GM21526 (cell line): ENCODE measurements around the gene SYT3.
"Not testable (repeated sequence)": the region's sequence is repeated elsewhere in the genome, so short reads cannot be mapped to it uniquely, and the experiment has no call there.

Experiments
- ATAC-seq: cut with Tn5 transposase; IDR thresholded peaks from one replicate; pipeline ENCODE4 v1.9.1; 2021; ENCODE audit warnings: moderate library complexity; ENCODE audit not compliant: unreplicated experiment, low FRiP score

Gene SYT3

DNA sequence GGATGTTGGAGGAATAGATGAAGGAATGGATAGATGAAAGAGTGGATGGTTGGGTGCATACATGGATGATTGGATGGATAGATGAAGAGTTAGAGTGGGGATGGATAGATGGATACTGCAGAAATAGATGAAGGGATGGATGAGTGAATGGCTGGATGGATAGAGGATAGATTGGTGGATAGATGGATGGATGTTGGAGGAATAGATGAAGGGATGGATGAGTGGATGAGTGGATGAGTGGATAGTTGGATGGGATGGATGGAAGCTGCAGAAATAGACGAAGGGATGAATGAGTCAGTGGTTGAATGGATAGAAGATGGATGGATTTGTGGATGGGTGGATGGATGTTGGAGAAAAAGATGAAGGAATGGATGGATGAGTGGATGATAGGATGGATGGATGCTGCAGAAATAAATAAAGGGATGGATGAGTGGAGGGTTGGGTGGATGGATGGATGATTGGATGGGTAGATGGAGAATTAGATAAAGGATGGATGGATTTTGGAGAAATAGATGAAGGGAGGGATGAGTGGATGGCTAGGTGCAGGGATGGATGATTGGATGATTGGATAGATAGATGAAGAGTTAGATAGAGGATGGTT lies 4.7 kb upstream of the SYT3 start:
- ATAC-seq: no peak

DNA sequence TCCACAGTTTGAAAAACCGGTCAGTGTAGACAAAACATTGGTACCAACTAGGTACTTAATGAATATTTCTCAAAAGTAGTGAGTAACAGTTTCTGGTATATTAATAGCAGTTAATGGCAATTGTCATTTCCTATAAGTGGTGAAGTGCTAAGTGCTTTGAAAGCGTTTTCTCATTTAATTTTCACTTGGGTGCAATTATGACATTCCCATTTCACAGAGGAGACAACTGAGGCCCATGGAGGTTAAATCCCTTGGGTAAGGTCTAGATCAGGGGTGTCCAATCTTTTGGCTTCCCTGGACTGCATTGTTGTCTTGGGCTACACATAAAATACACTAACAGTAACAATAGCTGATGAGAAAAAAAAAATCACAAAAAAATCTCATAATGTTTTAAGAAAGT lies 687 bp upstream of the SYT3 start:
- ATAC-seq: no peak

DNA sequence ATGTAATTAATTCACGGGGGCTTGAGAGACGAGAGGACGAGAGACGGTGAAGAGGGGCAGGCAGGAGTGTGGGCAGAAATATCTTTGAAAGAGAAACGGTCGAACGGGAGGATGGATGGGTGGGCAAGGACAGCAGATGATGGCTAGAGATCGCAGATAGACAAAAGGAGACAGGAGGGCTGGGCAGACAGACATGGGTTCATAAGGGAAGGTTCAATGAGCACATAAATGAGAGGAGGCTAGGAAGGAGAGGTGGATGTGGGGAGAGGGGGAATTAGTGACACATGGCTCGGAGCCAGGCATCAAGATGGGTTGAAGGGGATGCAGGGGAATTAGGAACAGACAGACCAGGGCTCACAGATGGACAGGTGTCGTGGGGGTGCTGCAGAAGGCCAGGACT lies 1.1 kb downstream of the SYT3 start:
- no peak for ATAC-seq

DNA sequence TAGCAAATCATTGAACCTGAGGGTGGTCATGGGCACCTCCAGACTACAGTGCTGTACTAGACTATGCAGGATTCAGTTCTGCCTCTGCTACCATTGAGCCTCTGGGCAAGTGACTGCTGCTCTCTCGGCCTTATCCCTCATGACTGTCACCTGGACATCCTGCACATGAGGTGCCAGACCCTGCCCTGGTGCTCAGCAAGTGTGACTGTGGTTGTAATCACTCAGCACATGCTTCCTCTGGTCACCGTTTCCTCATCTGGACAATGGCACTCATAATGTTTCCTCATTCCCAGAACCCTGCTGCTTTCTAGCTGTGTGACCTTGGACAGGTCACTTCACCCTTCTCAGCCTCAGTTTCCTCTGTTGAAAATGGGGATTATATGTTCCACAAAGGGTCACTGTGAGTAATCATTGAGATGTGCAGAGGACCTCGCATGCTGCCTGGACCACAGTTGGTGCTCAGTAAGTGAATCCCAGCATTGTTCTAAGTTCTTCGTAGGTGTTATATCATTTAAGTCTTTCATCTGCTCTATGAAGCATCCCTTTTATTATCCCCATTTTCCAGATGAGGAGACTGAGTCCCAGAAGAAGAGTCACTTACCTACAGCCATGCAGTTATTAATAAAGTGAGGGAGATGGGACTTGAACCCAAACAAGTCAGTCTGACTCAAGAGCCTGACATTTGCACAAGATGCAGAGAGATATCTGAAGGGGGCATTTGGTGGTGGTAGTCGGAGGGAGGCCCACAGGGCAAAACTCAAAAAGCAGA lies 3.2 kb downstream of the SYT3 start:
- no peak for ATAC-seq

DNA sequence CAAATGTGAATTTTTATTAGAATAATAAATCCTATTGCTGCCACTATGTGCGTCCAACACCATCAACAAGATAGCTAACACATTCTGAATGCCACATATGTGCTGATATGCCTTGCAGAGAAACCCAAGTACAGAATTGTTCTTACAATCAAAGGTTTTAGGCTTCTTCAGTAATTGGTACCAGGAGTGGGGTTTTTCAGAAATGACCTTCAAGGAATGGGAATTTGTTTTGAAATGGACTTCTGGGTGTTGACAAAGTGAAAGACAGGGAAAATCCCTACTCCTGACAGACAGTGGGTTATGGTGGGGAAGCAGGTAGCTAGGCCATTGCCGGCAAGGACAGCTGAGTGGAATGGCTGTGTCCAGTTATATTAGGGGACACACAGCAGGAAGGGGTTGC lies 5.7 kb downstream of the SYT3 start:
- no peak for ATAC-seq

DNA sequence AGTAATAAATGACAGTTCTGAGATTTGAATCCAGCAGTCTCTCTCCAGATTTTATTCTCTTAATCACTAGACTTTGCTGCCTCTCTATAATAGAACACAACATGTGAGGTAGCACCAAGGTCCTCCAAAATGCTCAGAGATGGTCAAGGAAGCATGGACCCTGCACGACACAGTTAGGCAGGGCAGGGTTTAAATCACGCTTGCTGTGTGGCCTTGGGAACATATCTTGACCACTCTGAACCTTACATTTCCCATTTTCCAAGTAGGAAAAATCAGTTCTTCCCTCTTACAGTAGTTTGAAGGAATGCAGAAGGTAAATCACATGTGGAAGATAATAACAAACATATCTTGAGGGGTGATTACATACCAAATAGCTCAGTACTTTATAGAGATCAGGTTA lies 6.3 kb downstream of the SYT3 start:
- no peak for ATAC-seq

DNA sequence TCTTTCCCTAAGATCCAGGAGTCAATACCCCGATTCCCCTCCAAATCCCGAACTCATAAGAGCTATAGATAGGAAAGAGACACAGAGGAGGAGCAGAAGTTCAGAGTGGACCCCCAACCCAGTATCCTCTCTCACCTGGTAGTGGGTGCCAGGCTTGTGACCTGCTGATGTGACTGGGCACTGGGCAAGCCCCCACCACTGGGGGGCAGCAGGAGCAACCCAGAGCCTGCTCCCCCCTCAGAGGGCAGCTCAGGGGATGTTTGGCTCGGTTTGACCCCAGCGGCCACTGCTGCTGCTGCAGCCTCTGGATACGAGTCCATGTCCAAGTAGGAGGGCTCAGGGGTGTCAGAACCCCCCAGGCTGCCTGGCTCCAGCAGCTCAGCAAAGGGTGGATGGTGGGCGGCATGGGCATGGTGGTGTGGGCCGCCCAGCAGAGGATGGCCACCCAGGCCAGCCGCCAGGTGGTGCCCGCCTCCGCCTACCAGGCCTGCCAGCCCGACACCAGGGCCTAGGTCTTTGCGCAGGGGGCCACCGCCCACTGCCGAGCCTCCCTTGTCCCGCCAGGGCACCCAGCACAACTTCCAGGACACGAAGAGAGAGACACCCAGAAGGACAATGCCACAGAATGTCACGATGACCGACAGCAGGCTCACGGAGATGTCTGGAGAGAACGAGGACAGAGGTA lies 7.4 kb downstream of the SYT3 start:
- ATAC-seq: no peak

DNA sequence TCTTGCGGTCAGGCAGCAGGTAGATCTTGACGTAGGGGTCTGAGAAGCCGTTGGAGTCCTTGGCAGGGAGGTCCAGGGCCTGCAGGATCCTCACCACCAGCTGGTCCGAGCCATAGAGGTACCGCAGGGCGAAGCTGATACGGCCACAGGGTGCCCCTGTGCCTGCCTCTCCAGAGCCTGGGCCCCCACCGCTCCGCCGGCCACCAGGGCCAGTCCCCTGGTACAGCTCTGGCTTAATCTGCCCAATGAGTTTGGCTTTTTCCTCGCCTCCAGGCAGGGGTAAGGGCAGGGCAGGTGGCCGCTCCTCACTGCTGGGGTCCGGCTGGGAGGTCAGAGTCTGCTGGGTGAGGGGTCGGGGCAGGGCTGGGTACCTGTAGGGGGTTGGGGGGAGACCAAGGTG lies 9.9 kb downstream of the SYT3 start:
- no peak for ATAC-seq

DNA sequence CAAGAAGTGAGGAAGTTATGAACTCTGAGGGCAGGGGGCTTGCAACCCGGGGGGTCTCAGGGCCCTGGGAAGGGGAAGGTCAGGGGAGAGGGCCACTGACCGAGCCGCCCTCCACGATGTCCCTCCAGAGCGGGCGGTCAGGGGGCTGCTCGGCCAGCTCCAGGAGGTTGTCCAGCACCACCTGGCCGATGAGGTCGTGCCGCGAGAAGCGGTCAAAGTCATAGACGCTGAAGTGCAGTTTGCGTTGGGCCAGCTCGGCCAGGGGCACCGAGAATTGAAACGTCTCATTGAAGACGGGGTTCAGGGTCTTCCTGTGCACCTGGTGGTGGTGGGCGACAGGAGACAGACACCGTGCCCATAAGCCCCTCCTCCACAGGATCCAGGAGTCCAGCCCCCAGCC lies 10.5 kb downstream of the SYT3 start:
- ATAC-seq: no peak

DNA sequence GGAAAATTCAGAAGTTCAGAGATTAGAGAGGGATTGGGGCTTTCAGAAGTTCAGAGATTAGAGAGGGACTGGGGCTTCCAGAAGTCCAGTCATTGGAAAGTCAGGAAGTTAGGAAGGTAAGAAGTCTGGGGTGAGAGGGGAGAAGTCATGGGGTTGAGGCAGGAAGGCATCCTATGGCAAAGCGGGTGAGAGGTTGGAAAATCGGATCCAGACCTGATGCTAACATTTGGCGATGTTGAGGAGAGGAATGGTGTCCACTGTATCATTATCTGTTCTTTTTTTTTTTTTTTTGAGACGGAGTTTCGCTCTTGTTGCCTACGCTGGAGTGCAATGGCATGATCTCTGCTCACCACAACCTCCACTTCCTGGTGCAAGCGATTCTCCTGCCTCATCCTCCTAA lies 11.1 kb downstream of the SYT3 start:
- ATAC-seq: no peak

DNA sequence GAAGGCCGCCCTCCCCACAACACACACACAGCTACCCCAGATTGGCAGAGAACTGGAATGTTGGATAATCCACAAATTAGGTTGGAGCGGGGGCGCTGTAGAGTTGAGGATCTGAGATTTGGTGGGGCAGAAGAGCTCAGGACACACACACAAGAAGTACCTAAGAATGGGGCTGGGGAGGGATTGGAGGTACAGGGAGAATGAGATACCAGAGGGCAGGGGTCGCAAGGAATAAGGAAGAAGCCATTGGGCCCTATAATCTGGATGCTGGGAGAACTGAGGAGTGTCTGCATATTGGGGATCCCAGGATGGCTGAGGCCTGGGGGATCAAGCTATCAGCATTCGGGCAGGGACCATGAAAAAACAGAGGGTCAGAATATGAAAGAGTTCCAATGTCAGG lies 11.5 kb downstream of the SYT3 start:
- ATAC-seq: no peak

DNA sequence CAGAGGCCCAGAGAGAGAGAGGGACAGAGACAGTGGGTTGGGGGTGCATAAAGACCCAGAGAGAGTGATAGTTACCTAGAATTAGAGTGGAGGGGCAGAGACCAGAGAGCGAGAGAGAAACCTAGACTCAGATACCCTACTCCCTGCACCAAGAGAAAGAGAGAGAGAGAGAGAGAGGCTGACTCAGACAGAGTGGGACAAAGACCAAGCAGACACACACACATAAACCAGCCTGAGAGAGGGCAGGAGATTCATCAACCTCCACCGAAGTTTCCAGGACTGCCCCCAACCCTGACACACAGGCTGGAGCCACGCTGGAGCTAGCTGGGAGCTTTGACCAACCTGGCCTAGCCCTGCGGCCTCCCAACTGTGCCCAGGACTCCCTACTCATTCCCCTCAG lies 12.9 kb downstream of the SYT3 start:
- ATAC-seq: no peak

DNA sequence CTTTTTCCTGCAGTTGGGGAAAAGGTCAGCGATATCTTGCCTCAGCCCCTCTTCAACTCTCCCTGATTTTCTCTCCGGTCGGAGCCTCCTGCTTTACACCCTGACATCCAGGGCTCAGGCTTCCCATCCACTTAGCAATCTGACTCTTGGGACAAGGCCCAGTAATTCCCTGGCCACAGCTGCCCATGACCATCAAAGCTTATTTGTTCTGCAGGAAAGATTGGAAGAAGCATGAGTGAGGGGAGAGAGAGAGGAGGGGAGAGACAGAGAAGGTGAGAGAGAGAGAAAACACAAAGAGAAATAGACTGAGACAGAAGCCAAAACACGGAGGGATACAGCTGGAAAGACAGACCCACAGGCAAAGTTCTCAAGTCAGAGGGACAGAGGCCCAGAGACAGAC lies 13.7 kb downstream of the SYT3 start:
- ATAC-seq: no peak

DNA sequence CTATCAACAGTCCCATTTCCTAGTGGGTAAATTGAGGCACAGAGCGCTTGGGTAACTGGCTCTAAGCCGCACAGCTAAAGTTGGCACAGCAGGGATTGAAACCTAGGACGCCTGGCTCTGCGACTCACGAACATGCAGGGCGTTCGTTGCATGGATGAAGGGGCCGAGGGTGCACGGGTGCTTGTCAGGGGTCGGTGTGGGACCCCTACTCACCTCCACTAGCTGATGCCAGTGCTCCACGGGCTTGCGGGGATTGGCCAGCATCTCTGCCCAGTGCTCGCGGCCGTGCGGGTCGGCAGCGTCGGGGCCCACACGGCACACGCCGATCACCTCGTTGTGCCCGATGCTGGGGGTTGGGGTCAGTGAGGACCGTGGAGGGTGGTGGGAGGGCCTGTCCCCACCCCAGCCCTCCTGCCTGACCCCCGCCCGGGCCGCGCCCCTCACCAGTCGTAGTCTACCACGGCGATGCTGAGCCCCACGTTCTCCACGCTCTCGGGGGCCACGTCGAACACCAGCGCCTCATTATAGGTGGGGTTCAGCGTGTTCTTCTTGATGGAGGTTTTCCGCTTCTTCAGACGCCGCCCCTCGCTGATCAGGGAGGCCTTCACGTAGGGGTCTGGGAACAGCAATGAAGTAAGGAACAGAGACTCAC lies 14.6 kb downstream of the SYT3 start:
- no peak for ATAC-seq

DNA sequence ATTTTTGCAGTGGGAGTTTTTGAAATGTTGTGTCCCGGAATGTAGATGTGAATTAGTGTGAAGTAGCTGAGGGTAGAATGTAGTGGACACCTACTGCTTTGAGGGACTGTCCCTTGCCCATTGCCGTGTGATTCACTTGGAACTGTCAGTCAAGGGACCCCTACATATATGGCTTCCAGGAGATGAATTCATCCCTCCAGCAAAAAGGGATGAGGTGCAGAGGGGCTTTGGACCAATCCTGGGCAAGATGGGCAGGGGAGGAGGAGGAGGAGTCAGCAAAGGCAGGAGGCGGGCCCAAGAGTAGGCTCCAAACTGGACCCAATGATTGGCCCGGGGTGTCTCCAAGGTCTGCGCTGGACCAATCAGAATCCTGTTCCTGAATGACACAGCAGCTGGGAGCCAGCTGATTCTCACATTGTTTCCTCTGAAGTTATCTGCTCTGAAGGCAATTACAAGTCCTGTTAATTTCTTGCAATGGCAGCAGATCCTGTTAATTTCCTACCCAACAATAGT lies 19.2 kb downstream of the SYT3 start:
- not testable (repeated sequence) for ATAC-seq

DNA sequence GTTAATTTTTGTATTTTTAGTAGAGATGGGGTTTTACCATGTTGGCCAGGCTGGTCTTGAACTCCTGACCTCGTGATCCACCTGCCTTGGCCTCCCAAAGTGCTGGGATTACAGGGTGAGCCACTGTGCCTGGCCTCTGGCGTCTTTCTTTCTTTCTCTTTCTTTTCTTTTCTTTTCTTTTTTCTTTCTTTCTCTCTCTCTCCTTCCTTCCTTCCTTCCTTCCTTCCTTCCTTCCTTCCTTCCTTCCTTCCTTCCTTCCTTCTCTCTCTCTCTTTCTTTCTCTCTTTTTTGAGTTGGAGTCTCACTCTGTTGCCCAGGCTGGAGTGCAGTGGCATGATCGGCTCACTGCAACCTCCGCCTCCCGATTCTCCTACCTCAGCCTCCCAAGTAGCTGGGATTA lies 20.5 kb downstream of the SYT3 start:
- ATAC-seq: not testable (repeated sequence)

DNA sequence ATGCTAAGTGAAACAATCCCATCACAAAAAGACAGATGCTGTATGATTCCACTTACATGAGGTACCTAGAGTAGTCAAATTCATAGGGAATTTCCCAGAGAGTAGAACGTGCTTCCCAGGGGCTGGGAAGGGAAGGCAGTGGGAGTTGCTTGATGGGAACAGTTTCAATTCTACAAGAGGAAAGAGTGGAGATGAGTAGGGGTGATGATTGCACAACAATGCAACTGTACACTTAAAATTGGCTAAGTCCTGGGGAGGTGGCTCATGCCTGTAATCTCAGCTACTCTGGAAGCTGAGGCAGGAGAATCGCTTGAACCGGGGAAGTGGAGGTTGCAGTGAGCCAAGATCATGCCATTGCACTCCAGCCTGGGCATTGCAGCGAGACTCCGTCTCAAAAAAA lies 21.3 kb downstream of the SYT3 start:
- ATAC-seq: not testable (repeated sequence)

DNA sequence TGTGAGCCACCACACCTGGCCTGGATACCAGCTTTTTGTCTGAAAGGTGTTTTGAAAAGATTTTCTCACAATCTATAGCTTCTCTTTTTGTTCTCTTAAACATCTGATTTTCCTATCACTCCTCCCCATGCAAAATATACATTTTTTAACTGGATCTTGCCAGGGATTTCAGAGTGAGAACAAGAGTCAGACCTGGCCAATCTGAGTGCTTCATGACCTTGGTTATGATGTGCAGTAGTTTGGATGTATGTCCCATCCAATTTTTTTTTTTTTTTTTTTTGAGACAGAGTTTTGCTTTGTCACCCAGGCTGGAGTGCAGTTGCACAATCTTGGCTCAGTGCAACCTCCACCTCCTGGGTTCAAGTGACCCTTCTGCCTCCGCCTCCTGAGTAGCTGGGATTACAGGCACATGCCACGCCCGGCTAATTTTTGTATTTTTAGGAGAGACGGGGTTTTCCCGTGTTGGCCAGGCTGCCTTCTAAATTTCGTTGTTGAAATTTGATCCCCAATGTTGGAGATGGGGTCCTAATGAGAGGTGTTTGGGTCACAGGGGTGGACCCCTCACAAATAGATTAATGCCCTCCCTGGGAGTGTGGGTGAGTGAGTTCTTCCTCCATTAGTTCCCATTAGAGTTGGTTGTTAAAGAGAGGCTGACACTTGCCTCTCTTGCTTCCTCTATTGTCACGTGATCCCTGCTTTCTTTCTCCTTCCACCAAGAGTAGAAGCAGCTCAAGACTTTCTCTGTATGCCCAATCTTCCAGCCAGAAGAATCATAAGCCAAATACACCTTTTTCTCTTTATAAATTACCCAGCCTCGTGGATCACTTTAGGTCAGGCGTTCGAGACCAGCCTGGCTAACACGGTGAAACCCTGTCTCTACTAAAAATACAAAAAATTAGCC lies 26.9 kb downstream of the SYT3 start:
- not testable (repeated sequence) for ATAC-seq

DNA sequence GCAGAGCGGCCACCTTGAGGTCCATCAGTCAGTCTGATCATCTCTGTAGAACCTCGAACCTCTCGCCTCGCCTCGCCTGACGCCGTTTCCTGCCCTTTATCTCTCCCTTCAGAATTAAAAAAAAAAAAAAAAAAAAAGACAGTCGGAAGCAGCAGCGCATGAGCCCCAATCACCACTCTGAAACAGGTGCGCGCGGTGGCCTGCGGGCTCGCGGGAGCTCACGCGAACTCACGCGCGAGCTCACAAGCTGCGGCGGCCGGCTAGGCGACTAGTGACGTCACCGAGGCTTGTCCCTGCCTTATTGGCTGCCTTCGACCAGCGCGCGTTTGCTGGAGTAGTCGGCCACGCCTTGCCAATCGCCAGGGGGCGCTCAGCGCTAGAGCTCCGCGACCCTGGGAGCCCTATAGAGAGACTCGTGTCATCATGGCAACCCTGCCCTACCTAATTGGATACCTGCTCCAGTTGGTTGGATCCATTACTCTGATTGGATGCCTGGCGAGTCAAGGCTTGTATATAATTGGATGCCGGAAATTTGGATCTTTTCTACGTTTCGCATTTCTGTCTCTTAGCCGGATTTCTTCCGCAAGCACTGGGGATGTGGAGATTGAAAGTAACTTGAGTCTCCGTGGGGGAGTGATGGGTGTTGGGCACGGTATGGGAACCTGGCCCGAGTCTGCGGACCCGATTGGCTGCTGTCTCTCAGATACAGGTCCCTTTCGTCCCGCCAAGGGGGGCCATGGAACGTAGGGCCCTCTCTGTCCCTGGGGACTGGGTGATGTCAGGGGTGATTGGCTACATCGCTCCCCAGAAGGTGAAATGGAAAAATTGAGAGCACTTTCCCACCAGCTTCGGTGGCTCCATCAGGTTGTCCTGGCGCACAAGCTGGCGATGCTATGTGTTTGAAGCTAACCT lies 31.6 kb downstream of the SYT3 start:
- no peak for ATAC-seq
